Hepatocyte (in vitro differentiated cells): Measurements from ENCODE around the gene PPA2. TPM values are rescaled to one million over a fixed set of nuclear protein-coding genes. Genes with fewer than 3 reads are reported as not detected.

ENCODE experiments used
- DNase-seq: peaks from one replicate; pipeline ENCODE4 v3.0.0-alpha.2; 2016; ENCODE audit warnings: low spot score
- H2AFZ ChIP-seq: fragments of 200-600 bp; sonication (generic); 2 replicates; pipeline ENCODE4 v1.6.0; 2016; ENCODE audit warnings: antibody characterized with exemption, mild to moderate bottlenecking
- H3K27ac ChIP-seq: fragments of 200-600 bp; sonication (generic); 2 replicates; pipeline ENCODE4 v1.5.1; 2016; ENCODE audit warnings: mild to moderate bottlenecking
- H3K27me3 ChIP-seq: fragments of 200-600 bp; sonication (generic); 2 replicates; pipeline ENCODE4 v1.6.1; 2016
- H3K36me3 ChIP-seq: fragments of 200-600 bp; sonication (generic); replicated peaks from 2 replicates; pipeline ENCODE4 v1.5.1; 2016; ENCODE audit warnings: low read depth; ENCODE audit not compliant: insufficient read depth
- H3K4me1 ChIP-seq: fragments of 200-600 bp; sonication (generic); 2 replicates; pipeline ENCODE4 v1.5.1; 2016; ENCODE audit warnings: mild to moderate bottlenecking, moderate library complexity; ENCODE audit not compliant: insufficient read depth
- H3K4me2 ChIP-seq: fragments of 200-600 bp; sonication (generic); 2 replicates; pipeline ENCODE4 v1.6.0; 2016
- H3K4me3 ChIP-seq: fragments of 200-600 bp; sonication (generic); 2 replicates; pipeline ENCODE4 v1.5.1; 2016; ENCODE audit warnings: mild to moderate bottlenecking
- H3K79me2 ChIP-seq: fragments of 200-600 bp; sonication (generic); 2 replicates; pipeline ENCODE4 v1.6.0; 2017; ENCODE audit warnings: mild to moderate bottlenecking
- H3K9me2 ChIP-seq: fragments of 200-600 bp; sonication (generic); replicated peaks from 2 replicates; pipeline ENCODE4 v1.6.0; 2017; ENCODE audit warnings: mild to moderate bottlenecking; ENCODE audit not compliant: insufficient read depth
- H3K9me3 ChIP-seq: fragments of 200-600 bp; sonication (generic); 2 replicates; pipeline ENCODE4 v1.5.1; 2016; ENCODE audit warnings: low read depth, mild to moderate bottlenecking
- H4K20me1 ChIP-seq: fragments of 200-600 bp; sonication (generic); 2 replicates; pipeline ENCODE4 v1.6.0; 2016; ENCODE audit warnings: mild to moderate bottlenecking; ENCODE audit not compliant: insufficient read depth, poor library complexity, severe bottlenecking
- EZH2 ChIP-seq: fragments of 200-600 bp; sonication (generic); IDR thresholded peaks from 2 replicates; pipeline ENCODE4 v1.6.1; 2016; ENCODE audit warnings: antibody characterized with exemption, mild to moderate bottlenecking, borderline replicate concordance
- EZH2phosphoT487 ChIP-seq: fragments of 200-600 bp; sonication (generic); IDR thresholded peaks from one replicate; pipeline ENCODE4 v1.6.1; 2018; ENCODE audit warnings: antibody characterized with exemption, mild to moderate bottlenecking, low read depth, moderate library complexity; ENCODE audit not compliant: unreplicated experiment, severe bottlenecking
- WGBS: methylation state at CpG from one replicate; pipeline ENCODE4 v1.1.6; 2016; ENCODE audit warnings: low lambda C conversion rate; ENCODE audit errors: missing lambda C conversion rate; 5-methylcytosine and 5-hydroxymethylcytosine counted together
- polyA plus RNA-seq: library from polyadenylated mRNA; unstranded; fragments of >200 nt; fragmentation: Nextera tagmentation; extraction: Ambion mirVana; gene quantifications from 2 replicates; pipeline ENCODE4 v1.2.1, GENCODE V29; 2016
- total RNA-seq: library from RNA; depleted of rRNA; stranded (reverse); fragments of >200 nt; gene quantifications from 2 replicates; pipeline ENCODE4 v1.2.3, GENCODE V29; 2014
- TF ChIP-seq, protein P1 (sequence below): fragments of 200-600 bp; sonication (generic); IDR thresholded peaks from 2 replicates; pipeline ENCODE4 v1.5.1; 2016; ENCODE audit warnings: antibody characterized with exemption, mild to moderate bottlenecking; ENCODE audit not compliant: poor library complexity

PPA2 gene
- total and polyA plus RNA-seq, 2 experiments from 2014 or later = 102 to 122 TPM

DNA sequence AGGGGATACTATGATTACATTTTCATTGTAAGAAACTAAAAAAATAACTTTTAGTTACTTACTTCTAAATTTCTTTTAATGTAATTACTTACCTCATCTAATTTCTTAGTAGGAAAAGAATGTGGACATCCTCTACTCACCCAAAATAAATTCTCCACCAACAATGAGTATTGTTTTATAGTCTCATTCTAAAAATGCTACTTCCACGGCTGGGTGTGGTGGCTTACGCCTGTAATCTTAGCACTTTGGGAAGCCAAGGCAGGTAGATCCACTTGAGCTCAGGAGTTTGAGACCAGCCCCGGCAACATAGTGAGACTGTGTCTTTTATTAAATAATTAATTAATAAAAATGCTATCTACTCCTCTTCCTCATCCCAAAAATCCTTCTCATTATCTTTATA, 99.8 kb downstream of the PPA2 start:
- no peak for DNase-seq

DNA sequence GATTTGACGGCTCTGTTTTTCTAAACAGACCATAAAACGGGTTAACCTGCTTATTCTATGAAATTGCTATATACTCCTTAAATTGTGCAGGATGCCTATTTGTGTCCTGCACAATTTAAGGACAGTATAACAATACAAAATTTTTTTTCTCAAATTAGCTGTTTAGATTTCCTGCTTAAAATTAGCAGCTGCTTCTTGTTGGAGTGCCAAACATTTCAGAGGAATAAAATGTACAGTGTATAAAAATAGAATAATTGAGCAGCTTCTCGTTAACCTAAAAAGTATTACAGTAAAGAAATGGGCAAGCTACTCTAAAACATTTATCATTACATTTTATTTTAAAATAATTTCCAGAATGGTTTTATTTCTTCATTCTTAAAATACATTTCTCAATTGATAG, 100.5 kb downstream of the PPA2 start:
- 89% methylated on average over 3 of the region's 3 CpGs for WGBS
- H3K36me3 ChIP-seq = no peaks in the 10 kb centered on the region

More for the DNA sequence above, 99.8 kb downstream of the PPA2 start:
- TF ChIP-seq, protein P1, sequence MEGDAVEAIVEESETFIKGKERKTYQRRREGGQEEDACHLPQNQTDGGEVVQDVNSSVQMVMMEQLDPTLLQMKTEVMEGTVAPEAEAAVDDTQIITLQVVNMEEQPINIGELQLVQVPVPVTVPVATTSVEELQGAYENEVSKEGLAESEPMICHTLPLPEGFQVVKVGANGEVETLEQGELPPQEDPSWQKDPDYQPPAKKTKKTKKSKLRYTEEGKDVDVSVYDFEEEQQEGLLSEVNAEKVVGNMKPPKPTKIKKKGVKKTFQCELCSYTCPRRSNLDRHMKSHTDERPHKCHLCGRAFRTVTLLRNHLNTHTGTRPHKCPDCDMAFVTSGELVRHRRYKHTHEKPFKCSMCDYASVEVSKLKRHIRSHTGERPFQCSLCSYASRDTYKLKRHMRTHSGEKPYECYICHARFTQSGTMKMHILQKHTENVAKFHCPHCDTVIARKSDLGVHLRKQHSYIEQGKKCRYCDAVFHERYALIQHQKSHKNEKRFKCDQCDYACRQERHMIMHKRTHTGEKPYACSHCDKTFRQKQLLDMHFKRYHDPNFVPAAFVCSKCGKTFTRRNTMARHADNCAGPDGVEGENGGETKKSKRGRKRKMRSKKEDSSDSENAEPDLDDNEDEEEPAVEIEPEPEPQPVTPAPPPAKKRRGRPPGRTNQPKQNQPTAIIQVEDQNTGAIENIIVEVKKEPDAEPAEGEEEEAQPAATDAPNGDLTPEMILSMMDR = no peak
- no peak for TF ChIP-seq EZH2phosphoT487
- TF ChIP-seq EZH2 = no peak
- WGBS = 96% methylated on average over 3 of the region's 3 CpGs
- no peak overlapping the region for H2AFZ ChIP-seq
- H3K4me2 ChIP-seq = no peak overlapping the region
- no peak overlapping the region for H3K4me3 ChIP-seq
- H3K27me3 ChIP-seq = no peaks in the 10 kb centered on the region
- no peaks in the 10 kb centered on the region for H3K4me1 ChIP-seq
- H3K9me2 ChIP-seq = no peaks in the 10 kb centered on the region
- no peaks in the 10 kb centered on the region for H3K36me3 ChIP-seq
- no peaks in the 10 kb centered on the region for H4K20me1 ChIP-seq
- H3K9me3 ChIP-seq = no peaks in the 10 kb centered on the region
- no peaks in the 10 kb centered on the region for H3K79me2 ChIP-seq
- no peak overlapping the region for H3K27ac ChIP-seq

DNA sequence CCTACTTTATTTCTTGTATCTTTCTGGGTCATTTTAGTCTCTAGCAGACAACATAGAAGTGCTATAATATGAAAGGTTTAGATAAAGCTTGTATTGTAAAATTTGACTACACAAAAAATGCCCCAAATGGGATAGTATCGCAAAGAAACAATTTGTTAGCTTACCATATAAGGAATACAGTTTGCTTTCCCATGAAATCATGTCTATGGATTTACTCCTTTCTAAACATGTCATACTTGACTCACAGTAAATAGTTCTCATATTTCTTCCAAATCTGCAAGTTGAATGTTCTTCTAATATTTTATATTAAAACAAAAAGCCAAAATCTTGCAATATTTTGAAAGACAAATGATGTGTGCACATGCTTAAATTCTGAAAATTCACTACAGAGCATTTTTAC, 103.9 kb downstream of the PPA2 start:
- H3K36me3 ChIP-seq = no peaks in the 10 kb centered on the region
- H4K20me1 ChIP-seq = no peaks in the 10 kb centered on the region
- no peak overlapping the region for H3K27ac ChIP-seq
- 81% methylated on average over 1 of the region's 1 CpG for WGBS
- no peak for TF ChIP-seq EZH2
- no peak overlapping the region for H3K4me3 ChIP-seq
- no peaks in the 10 kb centered on the region for H3K27me3 ChIP-seq
- DNase-seq = no peak
- no peaks in the 10 kb centered on the region for H3K9me3 ChIP-seq
- H3K4me2 ChIP-seq = no peak overlapping the region
- H3K4me1 ChIP-seq = no peaks in the 10 kb centered on the region
- H3K79me2 ChIP-seq = no peaks in the 10 kb centered on the region
- no peaks in the 10 kb centered on the region for H3K9me2 ChIP-seq
- no peak overlapping the region for H2AFZ ChIP-seq

More for the DNA sequence above, 100.5 kb downstream of the PPA2 start:
- Histone ChIP-seq H2AFZ (no peak overlapping the region), H3K9me2 (no peaks in the 10 kb centered on the region), H3K9me3 (no peaks in the 10 kb centered on the region), H3K79me2 (no peaks in the 10 kb centered on the region), H3K27ac (no peak overlapping the region), H4K20me1 (no peaks in the 10 kb centered on the region), H3K4me3 (no peak overlapping the region), H3K27me3 (no peaks in the 10 kb centered on the region), H3K4me1 (no peaks in the 10 kb centered on the region), H3K4me2 (no peak overlapping the region)
- no peak for DNase-seq
- no peak for TF ChIP-seq EZH2phosphoT487
- no peak for TF ChIP-seq EZH2
- TF ChIP-seq, protein P1 = no peak

DNA sequence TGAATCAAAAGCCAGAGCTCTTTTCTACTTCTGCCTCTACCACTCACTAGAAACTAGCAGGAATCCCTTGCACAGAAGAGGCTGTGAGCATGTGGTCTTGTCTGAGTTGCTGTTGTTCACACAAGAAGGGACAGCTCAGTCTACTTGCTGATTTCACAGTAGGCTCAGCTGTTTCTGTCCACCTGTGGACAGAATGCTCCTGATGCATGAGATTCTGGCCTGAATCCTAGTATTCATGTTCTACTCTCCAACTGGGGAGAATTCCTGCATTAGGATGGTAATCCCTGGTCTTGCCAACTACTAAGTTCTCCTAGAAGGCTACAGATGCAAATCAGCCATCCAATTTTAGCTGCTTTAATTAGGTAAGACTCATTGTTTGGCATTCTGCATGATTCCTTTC, 112.8 kb downstream of the PPA2 start:
- DNase-seq = no peak
- H3K27ac ChIP-seq = no peak overlapping the region
- H3K79me2 ChIP-seq = no peaks in the 10 kb centered on the region

More for the DNA sequence above, 112.8 kb downstream of the PPA2 start:
- H3K4me1 ChIP-seq = no peaks in the 10 kb centered on the region
- H3K9me3 ChIP-seq = no peaks in the 10 kb centered on the region
- no peak overlapping the region for H3K4me3 ChIP-seq
- H4K20me1 ChIP-seq = no peaks in the 10 kb centered on the region
- H3K9me2 ChIP-seq = no peaks in the 10 kb centered on the region
- H3K4me2 ChIP-seq = no peak overlapping the region
- no peaks in the 10 kb centered on the region for H3K36me3 ChIP-seq
- no peaks in the 10 kb centered on the region for H3K27me3 ChIP-seq
- TF ChIP-seq, protein P1 = no peak
- no peak for TF ChIP-seq EZH2phosphoT487
- TF ChIP-seq EZH2 = no peak
- H2AFZ ChIP-seq = no peak overlapping the region
